Germinal center (tissue), 1 donor: ENCODE results near the gene PCDHGB4.
"Not testable (repeated sequence)": the region's sequence is repeated elsewhere in the genome, so short reads cannot be mapped to it uniquely, and the experiment has no call there.

Source experiments
- DNase-seq: peaks from one replicate; pipeline ENCODE4 v3.0.0; 2012; ENCODE audit warnings: mixed read lengths, low spot score

The PCDHGB4 gene

DNA sequence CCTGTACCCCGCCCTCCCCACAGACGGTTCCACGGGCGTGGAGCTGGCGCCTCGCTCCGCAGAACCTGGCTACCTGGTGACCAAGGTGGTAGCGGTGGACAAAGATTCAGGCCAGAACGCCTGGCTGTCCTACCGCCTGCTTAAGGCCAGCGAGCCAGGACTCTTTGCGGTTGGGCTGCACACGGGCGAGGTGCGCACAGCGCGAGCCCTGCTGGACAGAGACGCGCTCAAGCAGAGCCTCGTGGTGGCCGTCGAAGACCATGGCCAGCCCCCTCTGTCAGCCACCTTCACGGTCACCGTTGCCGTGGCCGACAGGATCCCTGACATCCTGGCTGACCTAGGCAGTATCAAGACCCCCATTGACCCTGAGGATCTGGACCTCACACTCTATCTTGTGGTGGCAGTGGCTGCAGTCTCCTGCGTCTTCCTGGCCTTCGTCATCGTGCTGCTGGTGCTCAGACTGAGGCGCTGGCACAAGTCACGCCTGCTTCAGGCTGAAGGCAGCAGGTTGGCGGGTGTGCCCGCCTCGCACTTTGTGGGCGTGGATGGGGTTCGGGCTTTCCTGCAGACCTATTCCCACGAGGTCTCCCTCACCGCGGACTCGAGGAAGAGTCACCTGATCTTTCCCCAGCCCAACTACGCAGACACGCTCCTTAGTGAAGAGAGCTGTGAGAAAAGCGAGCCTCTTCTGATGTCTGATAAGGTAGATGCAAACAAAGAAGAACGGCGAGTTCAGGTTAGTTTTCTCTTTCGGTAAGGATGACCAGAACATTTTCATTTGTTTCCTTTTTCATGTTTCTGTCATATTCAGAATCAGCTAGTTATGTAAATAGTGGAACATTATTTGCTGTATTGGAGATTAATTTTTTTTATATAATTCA is 21.2 kb upstream of the PCDHGB4 start:
- DNase-seq = no peak

DNA sequence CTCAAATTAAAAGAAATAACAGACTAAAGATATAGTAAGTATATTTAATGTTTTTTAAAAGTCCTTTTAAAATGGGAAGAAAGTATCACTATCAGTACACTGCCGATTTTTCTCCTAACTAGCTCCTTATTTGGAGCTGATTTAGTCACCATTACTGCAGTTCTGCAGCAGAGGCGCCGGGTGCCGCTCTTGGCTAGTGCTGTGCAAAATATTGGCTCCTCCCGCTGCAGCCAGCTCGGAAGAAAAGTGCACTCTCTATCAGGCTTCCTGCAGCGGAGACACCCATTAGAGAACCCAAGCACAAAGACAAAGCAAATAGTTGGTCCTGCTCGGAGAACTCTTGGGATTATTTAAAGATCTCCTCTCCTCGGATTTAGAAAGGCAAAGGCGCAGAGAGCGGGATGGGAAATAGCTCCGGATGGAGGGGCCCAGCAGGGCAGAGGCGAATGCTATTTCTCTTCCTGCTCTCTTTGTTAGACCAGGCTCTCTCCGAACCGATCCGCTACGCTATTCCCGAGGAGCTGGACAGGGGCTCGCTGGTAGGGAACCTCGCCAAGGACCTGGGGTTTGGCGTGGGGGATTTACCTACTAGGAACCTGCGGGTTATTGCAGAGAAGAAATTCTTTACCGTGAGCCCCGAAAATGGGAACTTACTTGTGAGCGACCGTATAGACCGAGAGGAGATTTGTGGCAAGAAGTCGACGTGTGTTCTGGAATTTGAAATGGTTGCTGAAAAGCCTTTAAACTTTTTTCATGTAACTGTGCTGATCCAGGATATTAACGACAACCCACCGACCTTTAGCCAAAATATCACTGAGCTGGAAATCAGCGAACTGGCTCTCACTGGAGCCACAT is 17.3 kb upstream of the PCDHGB4 start, which contains the start of gene PCDHGB3:
Gene PCDHGB3, plus strand, starts transcription at position 249 of the 855 bp plus-strand sequence. Its CDS starts 153 bp downstream, at position 402.
- peak; percentile 63 for DNase-seq

DNA sequence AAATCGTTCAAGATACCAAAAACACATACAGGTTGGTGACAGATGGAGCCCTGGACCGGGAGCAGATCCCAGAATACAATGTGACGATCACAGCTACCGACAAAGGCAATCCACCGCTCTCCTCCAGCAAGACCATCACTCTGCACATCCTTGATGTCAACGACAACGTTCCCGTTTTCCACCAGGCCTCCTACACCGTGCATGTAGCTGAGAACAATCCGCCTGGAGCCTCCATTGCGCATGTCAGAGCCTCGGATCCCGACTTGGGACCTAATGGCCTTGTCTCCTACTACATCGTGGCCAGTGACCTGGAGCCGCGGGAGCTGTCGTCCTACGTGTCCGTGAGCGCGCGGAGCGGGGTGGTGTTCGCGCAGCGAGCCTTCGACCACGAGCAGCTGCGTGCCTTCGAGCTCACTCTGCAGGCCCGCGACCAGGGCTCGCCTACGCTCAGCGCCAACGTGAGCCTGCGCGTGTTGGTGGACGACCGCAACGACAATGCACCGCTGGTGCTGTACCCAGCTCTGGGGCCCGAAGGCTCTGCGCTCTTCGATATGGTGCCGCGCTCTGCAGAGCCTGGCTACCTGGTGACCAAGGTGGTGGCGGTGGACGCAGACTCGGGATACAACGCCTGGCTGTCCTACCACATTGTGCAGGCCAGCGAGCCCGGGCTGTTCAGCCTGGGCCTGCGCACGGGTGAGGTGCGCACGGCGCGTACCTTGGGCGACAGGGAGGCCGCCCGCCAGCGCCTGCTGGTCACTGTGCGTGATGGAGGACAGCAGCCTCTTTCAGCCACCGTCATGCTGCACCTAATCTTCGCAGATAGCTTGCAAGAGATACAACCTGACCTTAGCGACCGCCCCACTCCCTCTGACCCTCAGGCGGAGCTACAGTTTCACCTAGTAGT is 15.7 kb upstream of the PCDHGB4 start:
- no peak for DNase-seq

DNA sequence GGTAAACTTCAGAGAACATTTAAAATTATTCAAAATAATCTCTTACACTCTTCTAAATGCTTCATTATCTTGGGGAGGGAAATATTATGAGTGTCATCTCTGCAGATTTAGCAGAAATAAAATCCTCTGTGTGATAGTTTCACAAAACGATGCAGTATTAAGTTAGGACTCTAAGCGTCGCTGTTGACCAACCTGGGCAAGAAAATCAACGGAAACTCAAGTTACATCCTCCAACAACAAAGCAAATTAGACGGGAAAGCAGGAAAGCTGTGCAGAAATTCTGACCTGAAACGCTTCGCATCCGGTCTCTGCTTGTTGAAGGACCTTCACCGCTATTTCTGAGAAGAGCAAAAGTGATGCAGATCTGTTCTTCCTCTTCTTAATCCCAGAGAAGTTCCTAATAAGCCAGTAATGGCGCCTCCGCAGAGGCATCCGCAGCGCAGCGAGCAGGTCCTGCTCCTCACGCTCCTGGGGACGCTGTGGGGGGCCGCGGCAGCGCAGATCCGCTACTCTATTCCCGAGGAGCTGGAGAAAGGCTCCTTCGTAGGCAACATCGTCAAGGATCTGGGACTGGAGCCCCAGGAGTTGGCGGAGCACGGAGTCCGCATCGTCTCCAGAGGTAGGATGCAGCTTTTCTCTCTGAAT is 13.7 kb upstream of the PCDHGB4 start, which contains the start of gene PCDHGA6:
Gene PCDHGA6, plus strand, starts transcription at position 219 of the 645 bp plus-strand sequence. Its CDS starts 193 bp downstream, at position 412.
- no peak for DNase-seq

DNA sequence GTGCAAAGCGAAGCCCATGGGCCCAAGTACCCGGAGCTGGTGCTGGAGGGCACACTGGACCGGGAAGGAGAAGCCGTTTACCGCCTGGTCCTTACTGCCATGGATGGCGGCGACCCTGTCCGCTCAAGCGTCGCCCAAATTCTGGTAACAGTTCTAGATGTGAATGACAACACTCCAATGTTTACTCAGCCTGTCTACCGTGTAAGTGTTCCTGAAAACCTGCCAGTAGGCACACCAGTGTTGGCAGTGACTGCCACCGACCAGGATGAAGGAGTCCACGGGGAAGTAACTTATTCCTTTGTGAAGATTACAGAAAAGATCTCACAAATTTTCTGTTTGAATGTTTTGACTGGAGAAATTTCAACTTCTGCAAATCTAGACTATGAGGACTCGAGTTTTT is 12.9 kb upstream of the PCDHGB4 start:
- no peak for DNase-seq

GRCh38 chr5:141375444-141376155 is 11.9 kb upstream of the PCDHGB4 start:
- not testable (repeated sequence) for DNase-seq

- DNase-seq = peak; percentile 24
These were observed 4.8 kb upstream of the PCDHGB4 start, which contains the start of gene PCDHGA7 for GRCh38 chr5:141382469-141383294. TSS of gene PCDHGA7 (plus strand) at chr5:141382742. CDS start at chr5:141382900, 158 bp downstream.

DNA sequence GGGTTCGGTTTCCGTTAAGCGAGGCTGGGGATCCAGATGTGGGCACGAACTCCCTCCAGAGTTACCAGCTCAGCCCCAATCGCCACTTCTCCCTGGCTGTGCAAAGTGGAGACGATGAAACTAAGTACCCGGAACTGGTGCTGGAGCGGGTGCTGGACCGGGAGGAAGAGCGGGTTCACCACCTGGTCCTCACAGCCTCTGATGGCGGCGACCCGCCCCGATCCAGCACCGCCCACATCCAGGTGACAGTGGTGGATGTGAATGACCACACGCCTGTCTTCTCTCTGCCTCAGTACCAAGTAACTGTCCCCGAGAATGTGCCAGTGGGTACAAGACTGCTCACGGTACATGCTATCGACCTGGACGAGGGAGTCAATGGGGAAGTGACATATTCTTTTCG is 4.2 kb upstream of the PCDHGB4 start:
- no peak for DNase-seq

GRCh38 chr5:141384471-141385267 is 2.8 kb upstream of the PCDHGB4 start:
- no peak for DNase-seq

GRCh38 chr5:141388661-141389060 is 1.2 kb downstream of the PCDHGB4 start:
- DNase-seq = no peak

- no peak for DNase-seq
These were observed 1.9 kb downstream of the PCDHGB4 start for GRCh38 chr5:141389153-141390042.

- DNase-seq = peak; percentile 35
These were observed 5.1 kb downstream of the PCDHGB4 start, which contains the start of gene PCDHGA8 for GRCh38 chr5:141392429-141393198. TSS of gene PCDHGA8 (plus strand) at chr5:141392633. CDS start at chr5:141392814, 181 bp downstream.

GRCh38 chr5:141393267-141393666 is 5.8 kb downstream of the PCDHGB4 start:
- DNase-seq = no peak

GRCh38 chr5:141394401-141395187 is 7.1 kb downstream of the PCDHGB4 start:
- DNase-seq = not testable (repeated sequence)

- DNase-seq = peak; percentile 50
These were observed 10.5 kb downstream of the PCDHGB4 start, which contains the start of gene PCDHGB5 for GRCh38 chr5:141397756-141398551. TSS of gene PCDHGB5 (plus strand) at chr5:141397947. CDS start at chr5:141398128, 181 bp downstream.
